SK-N-SH (cell line): ENCODE data around the gene LRRC46. TPM values are rescaled to one million over a fixed set of nuclear protein-coding genes. Genes with fewer than 3 reads are reported as not detected.

Experiments used
- CTCF ChIA-PET: fragments of 300-600, 350-600 bp; formaldehyde crosslinking; extraction: SDS; loops from one replicate; lab custom pipeline; 2021; lab: Yijun Ruan, JAX
- POLR2A ChIA-PET: fragments of 350-600 bp; sonication (Branson Sonifier 250); formaldehyde crosslinking; extraction: SDS; loops from one replicate; lab custom pipeline; 2020; ENCODE audit warnings: antibody characterized with exemption, inconsistent platforms; lab: Yijun Ruan, JAX
- DNase-seq: peaks from one replicate; pipeline ENCODE4 v3.0.0; 2012
- H2AFZ ChIP-seq: fragments of 200-600 bp; sonication (generic); 2 replicates; pipeline ENCODE4 v1.8.1; 2016; ENCODE audit warnings: antibody characterized with exemption, mild to moderate bottlenecking, low read depth
- H3F3A ChIP-seq: fragments of 200-600 bp; sonication (generic); replicated peaks from 2 replicates; pipeline ENCODE3; 2016; ENCODE audit warnings: antibody characterized with exemption, mild to moderate bottlenecking; ENCODE audit not compliant: insufficient read depth
- H3K27ac ChIP-seq, 2 experiments: fragments of 200-500 bp in 1 of 2; fragments of 200-600 bp in 1 of 2; sonication (Bioruptor generic) in 1 of 2; sonication (generic), shearing (Covaris generic) in 1 of 2; 2 replicates each; pipeline versions ENCODE4 v1.5.1 to v1.6.1; 2014 to 2016; ENCODE audit warnings: low read depth in 2 of 2, inconsistent platforms in 1 of 2, low read length in 1 of 2, mild to moderate bottlenecking in 1 of 2, mixed read lengths in 1 of 2
- H3K27me3 ChIP-seq: fragments of 200-600 bp; sonication (generic), shearing (Covaris generic); 2 replicates; pipeline ENCODE4 v1.6.1; 2016; ENCODE audit warnings: mixed run types; ENCODE audit not compliant: insufficient read depth
- H3K36me3 ChIP-seq, 2 experiments: fragments of 200-500 bp in 1 of 2; fragments of 200-600 bp in 1 of 2; sonication (Bioruptor generic) in 1 of 2; sonication (generic) in 1 of 2; replicated peaks in 1 of 2; 2 replicates each; pipeline versions ENCODE3 to v1.5.1; 2014 to 2016; ENCODE audit warnings: low read length in 1 of 2, mild to moderate bottlenecking in 1 of 2; ENCODE audit not compliant: insufficient read depth in 2 of 2, control insufficient read depth in 1 of 2
- H3K4me1 ChIP-seq, 2 experiments: fragments of 200-500 bp in 1 of 2; fragments of 200-600 bp in 1 of 2; sonication (Bioruptor generic) in 1 of 2; sonication (generic), shearing (Covaris generic) in 1 of 2; 2 replicates each; pipeline versions ENCODE4 v1.5.1 to v1.6.1; 2014 to 2016; ENCODE audit warnings: low read depth in 1 of 2, low read length in 1 of 2, mixed run types in 1 of 2; ENCODE audit not compliant: insufficient read depth in 2 of 2, control insufficient read depth in 1 of 2
- H3K4me2 ChIP-seq: fragments of 200-600 bp; sonication (generic), shearing (Covaris generic); 2 replicates; pipeline ENCODE4 v1.6.1; 2017; ENCODE audit warnings: mixed run types
- H3K4me3 ChIP-seq, 2 experiments: fragments of 200-500 bp in 1 of 2; fragments of 200-600 bp in 1 of 2; sonication (Bioruptor generic) in 1 of 2; sonication (generic), shearing (Covaris generic) in 1 of 2; 2 replicates each; pipeline versions ENCODE4 v1.5.1 to v1.8.1; 2014 to 2016; ENCODE audit warnings: low read depth in 2 of 2, inconsistent platforms in 1 of 2, low read length in 1 of 2, mild to moderate bottlenecking in 1 of 2, mixed read lengths in 1 of 2, moderate library complexity in 1 of 2
- H3K79me2 ChIP-seq: fragments of 200-600 bp; sonication (generic); 2 replicates; pipeline ENCODE4 v1.8.1; 2017; ENCODE audit warnings: mild to moderate bottlenecking; ENCODE audit not compliant: insufficient read depth
- H3K9ac ChIP-seq: fragments of 200-600 bp; sonication (generic); 2 replicates; pipeline ENCODE4 v1.6.1; 2017; ENCODE audit warnings: mixed run types
- H3K9me2 ChIP-seq: fragments of 200-600 bp; sonication (generic); 2 replicates; pipeline ENCODE4 v1.6.1; 2017; ENCODE audit warnings: mixed run types
- H3K9me3 ChIP-seq: fragments of 200-600 bp; sonication (generic); 2 replicates; pipeline ENCODE4 v1.6.1; 2017; ENCODE audit warnings: mixed run types, mild to moderate bottlenecking, moderate library complexity
- H4K20me1 ChIP-seq: fragments of 200-600 bp; sonication (generic); 2 replicates; pipeline ENCODE4 v1.6.1; 2017; ENCODE audit warnings: mild to moderate bottlenecking, mixed run types; ENCODE audit not compliant: insufficient read depth
- ELF1 ChIP-seq: IDR thresholded peaks from 2 replicates; pipeline ENCODE4 v1.4.0; 2012
- EP300 ChIP-seq, 2 experiments: IDR thresholded peaks; 2 replicates each; pipeline versions ENCODE4 v1.4.0 to v1.6.1; 2012; ENCODE audit warnings: borderline replicate concordance in 1 of 2, low read depth in 1 of 2, low read length in 1 of 2
- FOSL2 ChIP-seq: IDR thresholded peaks from 2 replicates; pipeline ENCODE4 v1.4.0; 2012; ENCODE audit warnings: low read depth, mild to moderate bottlenecking, moderate library complexity, borderline replicate concordance
- FOXM1 ChIP-seq: IDR thresholded peaks from 2 replicates; pipeline ENCODE4 v1.4.0; 2012; ENCODE audit warnings: low read depth, mild to moderate bottlenecking
- GABPA ChIP-seq: IDR thresholded peaks from 2 replicates; pipeline ENCODE4 v1.4.0; 2012; ENCODE audit warnings: low read depth, mild to moderate bottlenecking
- GATA2 ChIP-seq: sonication (generic); formaldehyde crosslinking; IDR thresholded peaks from 2 replicates; pipeline ENCODE4 v1.5.0; 2020; ENCODE audit warnings: mild to moderate bottlenecking, missing genetic modification reagents
- MXI1 ChIP-seq: IDR thresholded peaks from 2 replicates; pipeline ENCODE4 v1.6.1; 2012; ENCODE audit warnings: mild to moderate bottlenecking, low read depth, low read length, improper control_type of control experiment
- NFIC ChIP-seq: IDR thresholded peaks from 2 replicates; pipeline ENCODE4 v1.4.0; 2012; ENCODE audit warnings: borderline replicate concordance
- NRF1 ChIP-seq: IDR thresholded peaks from 2 replicates; pipeline ENCODE4 v1.6.1; 2012; ENCODE audit warnings: low read depth, mild to moderate bottlenecking, low read length
- POLR2AphosphoS5 ChIP-seq: IDR thresholded peaks from 2 replicates; pipeline ENCODE4 v1.6.1; 2012; ENCODE audit warnings: low read depth, low read length
- RFX5 ChIP-seq: IDR thresholded peaks from 2 replicates; pipeline ENCODE4 v1.6.1; 2012; ENCODE audit warnings: mild to moderate bottlenecking, improper control_type of control experiment, low read length
- SIN3A ChIP-seq: IDR thresholded peaks from 2 replicates; pipeline ENCODE4 v1.6.1; 2012; ENCODE audit warnings: low read depth, mild to moderate bottlenecking, low read length, moderate library complexity, borderline replicate concordance
- SMC3 ChIP-seq: IDR thresholded peaks from 2 replicates; pipeline ENCODE4 v1.6.1; 2012; ENCODE audit warnings: low read depth, low read length, improper control_type of control experiment
- TEAD4 ChIP-seq: IDR thresholded peaks from 2 replicates; pipeline ENCODE4 v1.4.0; 2012; ENCODE audit warnings: mild to moderate bottlenecking, borderline replicate concordance; ENCODE audit not compliant: insufficient read depth
- YY1 ChIP-seq: IDR thresholded peaks from 2 replicates; pipeline ENCODE4 v1.4.0; 2012; ENCODE audit warnings: low read depth, mild to moderate bottlenecking
- WGBS: methylation state at CpG from one replicate; pipeline ENCODE4 v1.1.6; 2017; ENCODE audit warnings: low lambda C conversion rate; 5-methylcytosine and 5-hydroxymethylcytosine counted together
- polyA plus RNA-seq, 3 experiments: library from polyadenylated mRNA; depleted of rRNA; stranded (reverse); fragments of >200 nt; gene quantifications; 2 replicates each; pipeline ENCODE4 v1.2.3, GENCODE V29; 2012
- TF ChIP-seq, protein P1 (sequence below): IDR thresholded peaks from 2 replicates; pipeline ENCODE4; 2012
- TF ChIP-seq, protein P2 (sequence below): fragments of 150-350 bp; IDR thresholded peaks from 2 replicates; pipeline ENCODE4 v1.6.1; 2017; ENCODE audit warnings: antibody characterized with exemption, low read length, low read depth, borderline replicate concordance
- TF ChIP-seq, protein P3 (sequence below): IDR thresholded peaks from 2 replicates; pipeline ENCODE4 v1.4.0; 2012; ENCODE audit warnings: low read depth, borderline replicate concordance
- TF ChIP-seq, protein P4 (sequence below): fragments of 200-600 bp; sonication (generic); IDR thresholded peaks from 2 replicates; pipeline ENCODE4 v1.6.1; 2017; ENCODE audit warnings: antibody characterized with exemption, mild to moderate bottlenecking, moderate library complexity

LRRC46 gene
- polyA plus RNA-seq, 1 of the 3 experiments (the other 2 are of a cell fraction), result 1.6 TPM

DNA sequence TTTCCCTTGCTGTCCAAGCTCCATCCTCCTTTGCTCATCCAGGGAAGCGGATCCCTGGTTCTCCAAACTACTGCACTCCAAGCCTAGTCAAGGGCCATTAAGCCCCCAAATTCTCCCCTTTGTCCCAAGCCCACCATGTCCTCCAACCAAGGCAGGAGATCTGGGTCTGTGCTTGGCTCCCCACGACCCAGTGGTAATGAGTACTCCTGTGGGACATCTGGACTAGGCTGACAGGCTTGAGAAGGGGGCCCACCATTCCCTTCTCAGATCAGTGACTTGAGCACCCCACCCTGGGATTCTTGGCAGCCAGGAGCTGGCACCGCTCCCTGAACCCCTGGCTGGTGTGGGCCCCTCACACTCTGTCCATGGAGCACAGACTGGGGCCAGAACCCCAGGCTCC lies 27.0 kb upstream of the LRRC46 start:
- H3K9me3 ChIP-seq, result no peaks in the 10 kb centered on the region
- POLR2A ChIA-PET, result no interaction called here
- H2AFZ ChIP-seq, result no peak overlapping the region
- H3K79me2 ChIP-seq, result no peaks in the 10 kb centered on the region
- H3K9me2 ChIP-seq, result no peaks in the 10 kb centered on the region
- no peaks in the 10 kb centered on the region for H3F3A ChIP-seq
- H3K9ac ChIP-seq, result no peak overlapping the region
- 41% methylated on average over 2 of the region's 3 CpGs for WGBS
- no peak overlapping the region for H3K4me3 ChIP-seq
- 0 out of 2 replicates have a peak, but pooled peaks cover 14% of the 10 kb centered on the region for H3K27me3 ChIP-seq
- H3K36me3 ChIP-seq, result peaks cover 5 to 28% of the 10 kb centered on the region in 2 experiments
- peak; percentile 23 for DNase-seq
- no peaks in the 10 kb centered on the region for H3K4me1 ChIP-seq
- CTCF ChIA-PET, result interaction anchor here (0.8 to 5.2 kb wide), 11 partner anchors 10 to 141 kb away, joined by 3 to 88 read pairs (median 5); partner anchors contain the start of genes OSBPL7 and TBX21
- TF ChIP-seq MXI1, result no peak
- no peak for TF ChIP-seq SIN3A
- no peak overlapping the region for H3K27ac ChIP-seq
- H3K4me2 ChIP-seq, result no peak overlapping the region
- no peaks in the 10 kb centered on the region for H4K20me1 ChIP-seq

DNA sequence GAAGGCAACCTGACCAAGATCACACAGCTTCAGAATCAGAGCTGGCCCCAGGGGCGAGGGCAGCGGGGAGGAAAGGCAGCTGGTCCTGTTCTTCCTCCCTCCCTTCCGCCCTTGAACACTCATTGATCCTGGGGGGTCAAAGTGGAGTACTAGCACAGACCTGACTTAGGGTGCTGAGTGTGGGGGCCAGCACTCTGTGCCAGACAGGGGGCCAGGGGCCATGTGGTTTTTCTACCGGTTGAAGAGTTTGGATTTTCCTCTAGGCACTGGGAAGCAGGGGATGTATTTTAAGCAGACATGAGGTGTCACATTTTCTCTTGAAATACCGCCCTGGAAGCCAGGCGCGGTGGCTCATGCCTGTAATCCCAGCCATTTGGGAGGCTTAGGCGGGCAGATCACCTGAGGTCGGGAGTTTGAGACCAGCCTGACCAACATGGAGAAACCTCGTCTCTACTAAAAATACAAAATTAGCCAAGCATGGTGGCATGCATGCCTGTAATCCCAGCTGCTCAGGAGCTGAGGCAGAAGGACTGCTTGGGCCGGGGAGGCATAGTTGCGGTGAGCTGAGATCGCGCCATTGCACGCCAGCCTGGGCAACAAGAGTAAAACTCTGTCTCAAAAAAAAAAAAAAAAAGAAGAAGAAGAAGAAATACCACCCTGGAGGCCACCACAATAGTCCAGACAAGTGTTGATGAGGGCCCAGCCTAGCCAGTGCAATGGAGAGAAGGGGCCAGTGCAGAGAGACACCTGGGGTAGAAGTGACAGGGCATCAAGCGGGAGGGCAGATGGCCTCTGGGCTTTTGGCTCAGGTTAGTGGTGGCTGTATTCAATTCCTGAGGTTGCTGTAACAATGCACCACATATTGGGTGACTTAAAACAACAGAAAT lies 25.2 kb upstream of the LRRC46 start:
- Histone ChIP-seq H3K79me2 (no peaks in the 10 kb centered on the region), H2AFZ (no peak overlapping the region), H4K20me1 (0 out of 2 replicates have a peak, but pooled peaks cover 6% of the 10 kb centered on the region), H3K4me1 (no peaks in the 10 kb centered on the region), H3F3A (no peaks in the 10 kb centered on the region), H3K9me3 (no peaks in the 10 kb centered on the region), H3K9me2 (no peaks in the 10 kb centered on the region), H3K27ac (no peak overlapping the region), H3K9ac (no peak overlapping the region), H3K4me2 (no peak overlapping the region), H3K36me3 (peaks cover 7 to 31% of the 10 kb centered on the region in 2 experiments), H3K27me3 (0 out of 2 replicates have a peak, but pooled peaks cover 6% of the 10 kb centered on the region), H3K4me3 (no peak overlapping the region)
- peak; percentile 23 for DNase-seq
- POLR2A ChIA-PET, result no interaction called here
- WGBS, result 84% methylated on average over 15 of the region's 16 CpGs
- CTCF ChIA-PET, result interaction anchor here (1.0 to 1.4 kb wide), 2 partner anchors 15 to 63 kb away, joined by 3 read pairs; partner anchors contain the start of gene OSBPL7
- TF ChIP-seq FOXM1 (no peak), SMC3 (no peak), RFX5 (no peak), GABPA (no peak), YY1 (no peak), POLR2AphosphoS5 (no peak), NFIC (no peak), ELF1 (no peak), NRF1 (no peak), FOSL2 (no peak), EP300 (IDR thresholded peaks at IDR 0.05; ENCODE audit: borderline replicate concordance in 1 of 2, low read depth in 1 of 2, low read length in 1 of 2) (no peak), TEAD4 (no peak), GATA2 (no peak)
- TF ChIP-seq, protein P1, sequence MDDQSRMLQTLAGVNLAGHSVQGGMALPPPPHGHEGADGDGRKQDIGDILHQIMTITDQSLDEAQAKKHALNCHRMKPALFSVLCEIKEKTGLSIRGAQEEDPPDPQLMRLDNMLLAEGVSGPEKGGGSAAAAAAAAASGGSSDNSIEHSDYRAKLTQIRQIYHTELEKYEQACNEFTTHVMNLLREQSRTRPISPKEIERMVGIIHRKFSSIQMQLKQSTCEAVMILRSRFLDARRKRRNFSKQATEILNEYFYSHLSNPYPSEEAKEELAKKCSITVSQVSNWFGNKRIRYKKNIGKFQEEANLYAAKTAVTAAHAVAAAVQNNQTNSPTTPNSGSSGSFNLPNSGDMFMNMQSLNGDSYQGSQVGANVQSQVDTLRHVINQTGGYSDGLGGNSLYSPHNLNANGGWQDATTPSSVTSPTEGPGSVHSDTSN, result no peak
- TF ChIP-seq, protein P2, sequence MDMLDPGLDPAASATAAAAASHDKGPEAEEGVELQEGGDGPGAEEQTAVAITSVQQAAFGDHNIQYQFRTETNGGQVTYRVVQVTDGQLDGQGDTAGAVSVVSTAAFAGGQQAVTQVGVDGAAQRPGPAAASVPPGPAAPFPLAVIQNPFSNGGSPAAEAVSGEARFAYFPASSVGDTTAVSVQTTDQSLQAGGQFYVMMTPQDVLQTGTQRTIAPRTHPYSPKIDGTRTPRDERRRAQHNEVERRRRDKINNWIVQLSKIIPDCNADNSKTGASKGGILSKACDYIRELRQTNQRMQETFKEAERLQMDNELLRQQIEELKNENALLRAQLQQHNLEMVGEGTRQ, result no peak
- TF ChIP-seq, protein P3, sequence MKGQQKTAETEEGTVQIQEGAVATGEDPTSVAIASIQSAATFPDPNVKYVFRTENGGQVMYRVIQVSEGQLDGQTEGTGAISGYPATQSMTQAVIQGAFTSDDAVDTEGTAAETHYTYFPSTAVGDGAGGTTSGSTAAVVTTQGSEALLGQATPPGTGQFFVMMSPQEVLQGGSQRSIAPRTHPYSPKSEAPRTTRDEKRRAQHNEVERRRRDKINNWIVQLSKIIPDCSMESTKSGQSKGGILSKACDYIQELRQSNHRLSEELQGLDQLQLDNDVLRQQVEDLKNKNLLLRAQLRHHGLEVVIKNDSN, result no peak
- TF ChIP-seq, protein P4, sequence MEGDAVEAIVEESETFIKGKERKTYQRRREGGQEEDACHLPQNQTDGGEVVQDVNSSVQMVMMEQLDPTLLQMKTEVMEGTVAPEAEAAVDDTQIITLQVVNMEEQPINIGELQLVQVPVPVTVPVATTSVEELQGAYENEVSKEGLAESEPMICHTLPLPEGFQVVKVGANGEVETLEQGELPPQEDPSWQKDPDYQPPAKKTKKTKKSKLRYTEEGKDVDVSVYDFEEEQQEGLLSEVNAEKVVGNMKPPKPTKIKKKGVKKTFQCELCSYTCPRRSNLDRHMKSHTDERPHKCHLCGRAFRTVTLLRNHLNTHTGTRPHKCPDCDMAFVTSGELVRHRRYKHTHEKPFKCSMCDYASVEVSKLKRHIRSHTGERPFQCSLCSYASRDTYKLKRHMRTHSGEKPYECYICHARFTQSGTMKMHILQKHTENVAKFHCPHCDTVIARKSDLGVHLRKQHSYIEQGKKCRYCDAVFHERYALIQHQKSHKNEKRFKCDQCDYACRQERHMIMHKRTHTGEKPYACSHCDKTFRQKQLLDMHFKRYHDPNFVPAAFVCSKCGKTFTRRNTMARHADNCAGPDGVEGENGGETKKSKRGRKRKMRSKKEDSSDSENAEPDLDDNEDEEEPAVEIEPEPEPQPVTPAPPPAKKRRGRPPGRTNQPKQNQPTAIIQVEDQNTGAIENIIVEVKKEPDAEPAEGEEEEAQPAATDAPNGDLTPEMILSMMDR, result no peak
